Stimulated activated CD4-positive, alpha-beta T cell treated with anti-CD3 and anti-CD28 coated beads, Interleukin-2, amount 100 ng/mL, for 4 hours (primary cell): ENCODE measurements around the gene DNMT1.
"Not testable (repeated sequence)": the region's sequence is repeated elsewhere in the genome, so short reads cannot be mapped to it uniquely, and the experiment has no call there.

Source experiments
- DNase-seq: peaks from one replicate; pipeline ENCODE4 v3.0.0-alpha.2; 2020; ENCODE audit warnings: low read depth

Gene DNMT1

GRCh38 chr19:10183926-10184325, 10.8 kb downstream of the DNMT1 start:
- no peak for DNase-seq

DNA sequence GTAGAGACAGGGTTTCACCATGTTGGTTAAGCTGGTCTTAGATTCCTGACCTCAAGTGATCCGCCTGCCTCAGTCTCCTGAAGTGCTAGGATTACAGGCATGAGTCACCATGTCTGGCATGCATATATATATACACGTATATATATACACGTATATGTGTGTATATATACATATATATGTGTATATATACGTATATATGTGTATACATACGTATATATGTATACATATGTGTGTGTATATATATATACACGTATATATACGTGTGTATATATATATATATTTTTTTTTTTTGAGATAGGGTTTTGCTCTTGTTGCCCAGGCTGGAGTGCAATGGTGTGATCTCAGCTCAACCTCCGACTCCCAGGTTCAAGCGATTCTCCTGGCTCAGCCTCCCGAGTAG, 11.9 kb downstream of the DNMT1 start:
- DNase-seq: no peak

- no peak for DNase-seq
Observed at GRCh38 chr19:10182076-10182475, 12.7 kb downstream of the DNMT1 start.

DNA sequence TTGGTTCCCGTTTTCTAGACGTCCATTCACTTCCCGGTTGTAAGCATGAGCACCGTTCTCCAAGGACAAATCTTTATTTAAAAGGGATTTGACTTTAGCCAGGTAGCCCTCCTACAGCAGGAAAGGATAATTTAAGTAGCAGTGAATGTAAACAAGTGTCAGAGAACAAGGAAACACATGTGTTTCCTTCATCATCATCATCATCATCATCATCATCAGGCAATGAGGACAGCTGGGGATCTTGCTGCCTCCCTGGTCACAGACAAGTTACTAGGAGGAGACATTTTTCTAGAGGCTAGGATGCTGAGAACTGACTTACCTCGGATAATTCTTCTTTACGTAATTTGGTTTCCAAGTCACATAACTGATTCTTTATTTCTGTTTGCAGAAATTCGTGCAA, 14.3 kb downstream of the DNMT1 start:
- DNase-seq: no peak

DNA sequence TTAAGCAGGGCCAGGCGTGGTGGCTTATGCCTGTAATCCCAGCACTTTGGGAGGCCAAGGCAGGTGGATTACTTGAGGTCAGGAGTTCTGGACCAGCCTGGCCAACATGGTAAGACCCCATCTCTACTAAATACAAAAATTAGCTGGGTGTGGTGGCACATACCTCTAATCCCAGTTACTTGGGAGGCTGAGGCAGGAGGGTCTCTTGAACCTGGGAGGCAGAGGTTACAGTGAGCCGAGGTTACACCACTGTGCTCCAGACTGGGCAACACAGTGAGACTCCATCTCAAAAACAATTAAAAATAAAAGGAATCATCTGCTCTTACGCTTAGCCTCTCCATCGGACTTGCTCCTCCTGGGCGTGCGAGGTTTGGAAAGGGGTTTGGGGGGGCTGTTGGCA, 14.7 kb downstream of the DNMT1 start:
- not testable (repeated sequence) for DNase-seq

GRCh38 chr19:10173527-10173926, 21.2 kb downstream of the DNMT1 start:
- no peak for DNase-seq

DNA sequence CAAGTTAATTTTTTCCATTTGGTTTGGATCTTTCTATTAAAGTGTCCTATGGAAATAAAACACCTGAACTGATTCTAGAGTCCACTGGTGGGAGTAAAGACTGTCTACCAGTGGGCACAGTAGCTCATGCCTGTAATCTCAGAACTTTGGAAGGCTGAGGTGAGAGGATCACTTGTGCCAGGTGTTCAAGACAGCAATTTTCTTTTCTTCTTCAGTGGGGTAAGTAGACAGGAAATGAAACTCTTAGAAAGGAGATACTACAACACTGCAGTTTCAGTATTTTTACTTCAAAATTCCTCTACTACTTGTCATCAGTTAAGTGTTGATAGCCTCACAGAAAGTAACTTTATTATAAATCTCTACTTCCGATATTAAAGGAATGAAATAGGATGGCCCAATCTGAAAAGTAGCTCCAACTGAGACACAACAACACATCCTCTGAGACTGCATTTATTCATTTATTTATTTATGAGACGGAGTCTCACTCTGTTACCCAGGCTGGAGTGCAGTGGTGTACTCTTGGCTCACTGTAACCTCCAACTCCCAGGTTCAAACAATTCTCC, 26.3 kb downstream of the DNMT1 start:
- no peak for DNase-seq

GRCh38 chr19:10167459-10167858, 27.3 kb downstream of the DNMT1 start:
- no peak for DNase-seq

DNA sequence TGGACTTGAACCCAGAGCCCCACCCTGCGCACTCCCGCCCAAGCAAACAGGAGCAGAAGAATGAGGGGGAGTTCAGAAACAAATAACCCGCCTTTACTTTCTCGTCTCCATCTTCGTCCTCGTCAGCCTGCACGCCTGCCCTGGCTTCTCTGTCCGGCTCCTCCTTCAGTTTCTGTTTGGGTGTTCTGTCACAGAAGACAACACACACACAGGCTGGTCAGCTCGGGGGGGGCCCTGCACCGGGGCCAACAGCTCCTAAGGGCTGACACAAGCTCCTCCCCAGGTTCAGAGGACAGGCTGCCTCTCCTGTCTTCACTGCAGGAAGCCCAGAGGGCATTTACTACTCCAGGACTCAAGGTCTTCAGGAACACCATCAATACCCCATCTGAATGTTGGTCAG, 28.3 kb downstream of the DNMT1 start:
- not testable (repeated sequence) for DNase-seq

DNA sequence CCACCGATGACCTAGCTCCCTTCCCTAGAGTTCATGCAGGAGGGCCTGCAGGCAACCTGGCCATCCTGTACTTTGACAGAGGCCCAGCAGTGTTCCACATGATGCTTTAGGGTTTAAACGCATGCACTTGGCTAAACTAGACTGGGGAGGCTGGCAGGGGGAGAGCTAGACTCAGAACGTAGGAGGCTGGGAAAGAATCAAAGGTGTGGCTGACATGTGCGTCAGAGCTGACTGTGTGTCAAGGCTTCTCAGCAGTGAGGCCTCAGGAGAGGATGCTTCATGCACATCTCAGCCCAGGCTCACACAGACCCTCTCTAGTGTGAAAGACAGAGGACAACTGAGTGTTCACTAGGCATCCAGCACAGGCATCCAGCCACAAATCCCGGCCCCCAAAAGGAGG, 28.7 kb downstream of the DNMT1 start:
- DNase-seq: no peak

- DNase-seq: no peak
Observed at GRCh38 chr19:10163536-10163935, 31.2 kb downstream of the DNMT1 start.

- DNase-seq: no peak
Observed at GRCh38 chr19:10159610-10160009, 35.1 kb downstream of the DNMT1 start.

- DNase-seq: no peak
Observed at GRCh38 chr19:10158485-10158884, 36.3 kb downstream of the DNMT1 start.

DNA sequence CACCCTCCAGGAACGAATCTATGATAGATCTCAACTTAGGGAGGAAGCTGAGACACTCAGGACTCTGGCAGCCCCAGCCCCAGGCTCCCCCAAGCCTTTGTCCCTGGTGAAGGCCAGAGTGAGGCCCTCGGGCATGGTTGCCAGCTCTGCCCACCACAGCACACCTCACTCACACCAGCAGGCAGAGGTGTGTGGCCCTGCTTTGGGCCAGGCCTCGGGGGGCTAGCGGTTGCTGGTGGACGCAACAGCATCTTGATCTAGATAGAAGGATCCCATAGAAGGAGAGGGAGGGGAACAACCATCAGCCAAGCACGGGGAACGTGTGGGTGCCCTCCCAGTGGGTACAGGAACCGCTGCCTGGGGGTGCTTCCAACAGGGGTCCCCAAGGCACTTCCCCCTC, 36.7 kb downstream of the DNMT1 start:
- no peak for DNase-seq

DNA sequence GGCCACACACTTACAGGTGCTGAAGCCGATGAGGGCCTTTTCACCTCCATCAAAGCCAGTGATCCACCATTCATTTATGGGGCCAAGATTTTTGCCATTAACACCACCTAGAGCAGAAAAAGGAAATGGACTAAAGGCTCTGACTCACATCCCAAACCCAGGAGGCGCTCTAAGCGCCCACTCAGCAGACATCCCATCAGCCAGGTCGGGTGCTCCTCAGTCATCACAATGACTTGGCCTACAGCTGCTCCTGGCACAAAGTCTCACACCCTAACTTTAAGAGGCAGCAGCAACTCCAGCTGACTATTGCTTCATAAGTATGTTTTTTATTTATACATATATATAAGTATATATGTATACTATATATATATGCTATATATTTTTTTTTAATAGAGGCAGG, 38.9 kb downstream of the DNMT1 start:
- no peak for DNase-seq

- DNase-seq: no peak
Observed at GRCh38 chr19:10152100-10152499, 42.7 kb downstream of the DNMT1 start.

- no peak for DNase-seq
Observed at GRCh38 chr19:10151521-10151920, 43.2 kb downstream of the DNMT1 start.

DNA sequence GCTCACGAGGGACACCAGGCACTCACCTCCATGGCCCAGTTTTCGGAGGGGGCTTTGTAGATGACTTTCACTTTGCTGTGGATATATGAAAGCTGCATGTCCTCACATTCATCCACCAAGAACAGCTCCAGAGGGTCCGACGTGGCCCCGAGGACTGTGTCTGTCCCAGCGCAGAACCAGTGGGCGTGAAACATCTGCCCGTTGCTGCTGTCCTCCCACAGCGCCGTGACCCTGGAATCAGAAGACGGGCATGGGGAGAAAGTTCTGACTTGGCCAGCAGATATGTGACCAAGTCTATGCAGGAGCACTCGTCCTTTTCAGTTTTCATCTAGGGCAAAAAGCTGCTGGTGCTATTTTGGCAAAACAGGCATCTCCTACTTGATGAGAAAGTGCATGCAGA, 45.3 kb downstream of the DNMT1 start:
- no peak for DNase-seq

DNA sequence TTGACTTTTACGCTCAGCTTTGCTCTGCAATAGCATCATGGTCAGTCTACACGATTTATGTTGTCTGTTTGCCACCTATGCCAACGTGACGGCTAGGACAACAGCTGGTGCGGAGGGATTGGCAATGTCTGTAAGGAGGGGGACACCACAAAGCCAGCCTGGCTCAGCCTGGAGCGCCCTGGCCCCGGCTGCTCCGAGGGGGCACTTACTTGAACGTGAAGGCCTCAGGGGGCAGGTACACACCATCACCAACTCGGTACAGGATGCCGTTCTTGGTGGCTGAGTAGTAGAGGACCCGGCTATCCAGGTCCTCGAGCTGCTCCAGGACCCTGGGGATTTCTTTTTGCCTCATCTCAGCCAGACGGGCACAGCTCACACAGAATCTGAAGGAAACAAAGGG, 48.6 kb downstream of the DNMT1 start:
- no peak for DNase-seq

DNA sequence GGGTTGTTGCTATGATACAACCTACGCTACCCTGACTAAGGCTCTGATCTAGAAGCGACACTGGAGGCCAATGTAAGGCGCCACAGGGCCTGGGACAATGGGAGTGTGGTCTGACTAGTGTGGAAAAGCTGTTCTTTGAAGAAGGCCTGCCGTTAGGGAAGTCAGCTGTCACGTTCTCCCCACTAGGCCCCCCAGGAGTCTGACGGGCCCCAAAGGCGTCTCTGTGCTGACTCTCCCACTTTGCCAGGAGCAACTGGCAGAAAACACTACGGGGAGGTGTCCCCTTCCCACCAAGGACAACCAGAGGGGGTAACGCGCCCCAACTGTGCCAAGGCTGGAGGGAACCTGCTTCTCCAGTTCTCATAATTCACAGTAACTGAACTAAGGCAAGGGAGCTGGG, 49.7 kb downstream of the DNMT1 start:
- DNase-seq: no peak

GRCh38 chr19:10144361-10144760, 50.4 kb downstream of the DNMT1 start:
- DNase-seq: no peak

DNA sequence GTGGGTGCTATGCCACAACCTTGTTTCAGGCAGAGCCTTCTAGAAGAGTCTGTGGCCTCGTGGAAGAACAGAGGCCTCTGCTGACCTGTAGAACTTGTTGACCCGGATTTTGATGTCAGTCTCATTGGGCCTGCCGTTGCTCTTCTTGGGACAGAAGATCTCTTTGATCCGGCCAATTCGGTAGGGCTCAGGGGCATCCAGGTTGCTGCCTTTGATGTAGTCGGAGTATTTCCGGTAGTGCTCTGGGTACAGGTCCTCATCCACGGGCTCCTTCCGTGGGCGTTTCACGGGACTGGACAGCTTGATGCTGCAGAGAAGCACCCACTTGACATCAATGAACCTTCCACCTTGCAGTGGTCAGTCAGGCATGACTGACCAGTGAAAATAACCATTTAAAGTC, 51.1 kb downstream of the DNMT1 start:
- DNase-seq: no peak

- DNase-seq: peak; percentile 19
Observed at GRCh38 chr19:10142701-10143375, 51.9 kb downstream of the DNMT1 start.

DNA sequence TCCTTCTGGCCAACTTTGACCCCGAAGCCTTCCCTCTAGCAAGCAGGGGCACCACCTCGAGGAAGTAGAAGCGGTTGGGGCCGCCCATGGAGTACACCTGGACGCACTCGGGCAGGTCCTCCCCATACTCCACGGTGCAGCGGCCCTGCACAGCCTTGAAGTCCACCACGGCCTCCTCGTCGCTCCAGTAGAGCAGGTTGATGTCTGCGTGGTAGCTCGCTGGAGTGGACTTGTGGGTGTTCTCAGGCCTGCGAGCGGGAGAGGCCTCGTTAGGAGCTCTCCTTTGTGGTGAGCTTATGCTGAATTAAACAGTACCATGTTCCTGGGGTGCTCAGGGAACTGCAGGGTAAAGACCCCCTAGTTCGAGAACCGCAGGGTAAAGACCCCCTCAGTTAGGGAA, 52.8 kb downstream of the DNMT1 start:
- no peak for DNase-seq
